ENCODE results near the gene PNMA8C.

DNA sequence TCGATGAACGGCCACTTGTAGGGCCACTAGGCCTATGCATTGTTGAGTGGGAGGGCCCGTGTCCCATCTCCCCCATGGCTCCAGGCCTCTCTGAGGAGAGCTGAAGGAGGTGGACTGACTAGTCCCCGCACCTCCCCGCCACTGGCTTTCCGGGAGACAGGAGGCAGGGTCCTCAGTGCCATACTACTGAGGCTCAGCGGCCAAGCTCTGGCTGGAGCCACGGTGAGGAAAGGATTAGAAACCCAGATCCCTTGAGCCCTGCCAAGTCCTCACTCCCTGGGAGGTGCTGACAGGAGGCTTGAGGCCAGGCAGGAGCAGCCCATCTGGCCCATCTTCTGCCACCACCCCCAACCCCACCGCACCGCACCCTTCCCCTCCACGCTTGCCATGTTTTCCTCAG lies 44.3 kb downstream of the PNMA8C start:
- TF ChIP-seq, protein P1, sequence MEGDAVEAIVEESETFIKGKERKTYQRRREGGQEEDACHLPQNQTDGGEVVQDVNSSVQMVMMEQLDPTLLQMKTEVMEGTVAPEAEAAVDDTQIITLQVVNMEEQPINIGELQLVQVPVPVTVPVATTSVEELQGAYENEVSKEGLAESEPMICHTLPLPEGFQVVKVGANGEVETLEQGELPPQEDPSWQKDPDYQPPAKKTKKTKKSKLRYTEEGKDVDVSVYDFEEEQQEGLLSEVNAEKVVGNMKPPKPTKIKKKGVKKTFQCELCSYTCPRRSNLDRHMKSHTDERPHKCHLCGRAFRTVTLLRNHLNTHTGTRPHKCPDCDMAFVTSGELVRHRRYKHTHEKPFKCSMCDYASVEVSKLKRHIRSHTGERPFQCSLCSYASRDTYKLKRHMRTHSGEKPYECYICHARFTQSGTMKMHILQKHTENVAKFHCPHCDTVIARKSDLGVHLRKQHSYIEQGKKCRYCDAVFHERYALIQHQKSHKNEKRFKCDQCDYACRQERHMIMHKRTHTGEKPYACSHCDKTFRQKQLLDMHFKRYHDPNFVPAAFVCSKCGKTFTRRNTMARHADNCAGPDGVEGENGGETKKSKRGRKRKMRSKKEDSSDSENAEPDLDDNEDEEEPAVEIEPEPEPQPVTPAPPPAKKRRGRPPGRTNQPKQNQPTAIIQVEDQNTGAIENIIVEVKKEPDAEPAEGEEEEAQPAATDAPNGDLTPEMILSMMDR (IDR thresholded peaks at IDR 0.05): no peak
- no peak for TF ChIP-seq POLR2A (IDR thresholded peaks at IDR 0.05)

All from heart left ventricle (tissue), 13 donors.